DOHH2 (cell line): ENCODE results near the gene KCTD10.
"Not testable (repeated sequence)": the region's sequence is repeated elsewhere in the genome, so short reads cannot be mapped to it uniquely, and the experiment has no call there.

ENCODE experiments used
- H3F3A ChIP-seq: fragments of 200-600 bp; sonication (generic), shearing (Covaris generic); 2 replicates; pipeline ENCODE4 v1.6.0; 2016; ENCODE audit warnings: antibody characterized with exemption, mild to moderate bottlenecking; ENCODE audit not compliant: control insufficient read depth, insufficient read depth
- H3K27ac ChIP-seq: fragments of 200-600 bp; sonication (generic); 2 replicates; pipeline ENCODE4 v1.5.1; 2014; ENCODE audit warnings: low read depth, mild to moderate bottlenecking, low read length, moderate library complexity
- H3K27me3 ChIP-seq: fragments of 200-600 bp; sonication (generic); 2 replicates; pipeline ENCODE4 v1.6.1; 2014; ENCODE audit warnings: mild to moderate bottlenecking, low read length, mixed read lengths; ENCODE audit not compliant: control insufficient read depth
- H3K36me3 ChIP-seq: fragments of 200-600 bp; sonication (generic); 2 replicates; pipeline ENCODE4 v1.6.1; 2014; ENCODE audit warnings: mild to moderate bottlenecking, low read length, moderate library complexity, mixed read lengths; ENCODE audit not compliant: control insufficient read depth
- H3K4me1 ChIP-seq: fragments of 200-600 bp; sonication (generic); 2 replicates; pipeline ENCODE4 v1.6.1; 2014; ENCODE audit warnings: mild to moderate bottlenecking, low read length, mixed read lengths; ENCODE audit not compliant: control insufficient read depth
- H3K4me2 ChIP-seq: fragments of 200-600 bp; sonication (generic); 2 replicates; pipeline ENCODE4 v1.6.0; 2014; ENCODE audit warnings: mild to moderate bottlenecking, low read length, moderate library complexity
- H3K4me3 ChIP-seq: fragments of 200-600 bp; sonication (generic); 2 replicates; pipeline ENCODE4 v1.5.1; 2014; ENCODE audit warnings: mild to moderate bottlenecking, low read length, mixed read lengths
- H3K79me2 ChIP-seq: fragments of 200-600 bp; sonication (generic); 2 replicates; pipeline ENCODE4 v1.6.1; 2014; ENCODE audit warnings: mild to moderate bottlenecking, low read length, mixed read lengths; ENCODE audit not compliant: control insufficient read depth
- H3K9me2 ChIP-seq: fragments of 200-600 bp; sonication (generic); replicated peaks from 2 replicates; pipeline ENCODE4 v1.6.1; 2014; ENCODE audit warnings: mild to moderate bottlenecking, low read length, mixed read lengths; ENCODE audit not compliant: control insufficient read depth
- H3K9me3 ChIP-seq: fragments of 200-600 bp; sonication (generic); 2 replicates; pipeline ENCODE4 v1.6.1; 2014; ENCODE audit warnings: antibody characterized with exemption, low read length, mixed read lengths; ENCODE audit not compliant: control insufficient read depth, insufficient read depth
- H4K20me1 ChIP-seq: fragments of 200-600 bp; sonication (generic); 2 replicates; pipeline ENCODE4 v1.6.0; 2014; ENCODE audit warnings: low read depth, mild to moderate bottlenecking, antibody characterized with exemption, low read length, moderate library complexity; ENCODE audit not compliant: control insufficient read depth, insufficient read depth
- CTCF ChIP-seq: fragments of 200-600 bp; sonication (generic); IDR thresholded peaks from one replicate; pipeline ENCODE4 v1.5.1; 2014; ENCODE audit warnings: antibody characterized with exemption, mild to moderate bottlenecking, low read depth, low read length; ENCODE audit not compliant: poor library complexity, severe bottlenecking
- EZH2phosphoT487 ChIP-seq: fragments of 200-600 bp; sonication (generic); IDR thresholded peaks from 2 replicates; pipeline ENCODE4 v1.6.1; 2017; ENCODE audit warnings: borderline replicate concordance, mild to moderate bottlenecking, antibody characterized with exemption, low read length, moderate library complexity, mixed read lengths

Gene KCTD10

GRCh38 chr12:109476807-109477184 is 304 bp downstream of the KCTD10 start:
- H3K4me1 ChIP-seq, result peaks cover 22% of the 10 kb centered on the region

GRCh38 chr12:109475993-109476806 is 900 bp downstream of the KCTD10 start:
- Histone ChIP-seq H3K9me3 (no peaks in the 10 kb centered on the region), H3K9me2 (no peaks in the 10 kb centered on the region), H4K20me1 (peaks cover 3% of the 10 kb centered on the region; the same call in 1 of the 2 replicates), H3K4me3 (peak overlapping the region; percentile 98), H3K4me1 (peaks cover 22% of the 10 kb centered on the region), H3K79me2 (peaks cover 86% of the 10 kb centered on the region), H3K27ac (no peak overlapping the region), H3K27me3 (no peaks in the 10 kb centered on the region), H3F3A (0 out of 2 replicates have a peak, but pooled peaks cover 3% of the 10 kb centered on the region), H3K36me3 (no peaks in the 10 kb centered on the region; the same call in 1 of the 2 replicates), H3K4me2 (peak overlapping the region; percentile 82)
- TF ChIP-seq EZH2phosphoT487 (no peak), CTCF (no peak)

More at GRCh38 chr12:109476807-109477184, 304 bp downstream of the KCTD10 start:
- H3K79me2 ChIP-seq, result peaks cover 80% of the 10 kb centered on the region
- no peaks in the 10 kb centered on the region for H3K9me3 ChIP-seq
- peak overlapping the region; percentile 82 for H3K4me2 ChIP-seq
- peak overlapping the region; percentile 98 for H3K4me3 ChIP-seq
- peak overlapping the region; percentile 66; the same call in 1 of the 2 replicates for H3K27ac ChIP-seq
- H3K36me3 ChIP-seq, result no peaks in the 10 kb centered on the region; the same call in 1 of the 2 replicates
- peaks cover 3% of the 10 kb centered on the region; the same call in 1 of the 2 replicates for H4K20me1 ChIP-seq
- H3K27me3 ChIP-seq, result no peaks in the 10 kb centered on the region
- H3K9me2 ChIP-seq, result no peaks in the 10 kb centered on the region
- no peak for TF ChIP-seq CTCF
- no peak for TF ChIP-seq EZH2phosphoT487
- H3F3A ChIP-seq, result 0 out of 2 replicates have a peak, but pooled peaks cover 3% of the 10 kb centered on the region

GRCh38 chr12:109475121-109475520 is 2.0 kb downstream of the KCTD10 start:
- H3K4me1 ChIP-seq, result peaks cover 22% of the 10 kb centered on the region
- H3F3A ChIP-seq, result 0 out of 2 replicates have a peak, but pooled peaks cover 3% of the 10 kb centered on the region
- H3K9me2 ChIP-seq, result no peaks in the 10 kb centered on the region
- no peak overlapping the region for H3K4me3 ChIP-seq
- peaks cover 96% of the 10 kb centered on the region for H3K79me2 ChIP-seq
- H4K20me1 ChIP-seq, result peaks cover 3% of the 10 kb centered on the region; the same call in 1 of the 2 replicates
- H3K27me3 ChIP-seq, result no peaks in the 10 kb centered on the region
- H3K27ac ChIP-seq, result no peak overlapping the region
- no peaks in the 10 kb centered on the region for H3K9me3 ChIP-seq
- H3K36me3 ChIP-seq, result no peaks in the 10 kb centered on the region; the same call in 1 of the 2 replicates
- TF ChIP-seq EZH2phosphoT487 (no peak), CTCF (no peak)
- no peak overlapping the region; the same call in 1 of the 2 replicates for H3K4me2 ChIP-seq

GRCh38 chr12:109473526-109474270 is 3.4 kb downstream of the KCTD10 start:
- not testable (repeated sequence) for H3K4me3 ChIP-seq, H4K20me1 ChIP-seq, H3K9me2 ChIP-seq, H3F3A ChIP-seq, H3K4me2 ChIP-seq, H3K27me3 ChIP-seq, H3K36me3 ChIP-seq, H3K27ac ChIP-seq, H3K9me3 ChIP-seq
- H3K4me1 ChIP-seq, result peaks cover 18% of the 10 kb centered on the region
- H3K79me2 ChIP-seq, result peaks cover 93% of the 10 kb centered on the region
